ENCODE results near the gene PSMD3.

PSMD3 gene

DNA sequence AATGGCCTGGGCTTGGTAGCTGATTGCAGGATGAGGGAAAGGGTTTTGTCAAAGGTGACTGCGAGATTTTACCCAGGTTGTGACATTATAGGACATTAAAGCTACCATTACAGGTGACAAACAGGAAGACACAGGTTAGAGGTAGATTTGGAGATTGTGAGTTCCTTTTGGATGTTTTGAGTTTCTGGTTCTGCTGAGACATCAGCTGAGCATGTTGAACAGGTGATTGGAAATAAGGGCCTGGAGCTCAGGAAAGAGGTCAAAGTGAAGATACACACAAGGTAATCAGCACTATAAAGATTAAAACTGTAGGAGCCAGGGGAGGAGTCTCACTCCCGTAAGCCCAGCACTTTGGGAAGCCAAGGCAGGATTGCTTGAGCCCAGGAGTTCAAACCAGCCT lies 11.8 kb upstream of the PSMD3 start:
- no peak overlapping the region for H3K4me3 ChIP-seq (ENCODE audit: low read length)
- no peaks in the 10 kb centered on the region for H3K4me1 ChIP-seq (ENCODE audit: insufficient read depth, low read length)
- H3K9me3 ChIP-seq (ENCODE audit: low read length), result peaks cover 2% of the 10 kb centered on the region
- peaks cover 42% of the 10 kb centered on the region for H3K27me3 ChIP-seq (ENCODE audit: insufficient read depth, low read length)
- H2AFZ ChIP-seq (ENCODE audit: low read depth, low read length), result no peak overlapping the region
- H3K36me3 ChIP-seq (ENCODE audit: insufficient read depth, low read length), result no peaks in the 10 kb centered on the region

DNA sequence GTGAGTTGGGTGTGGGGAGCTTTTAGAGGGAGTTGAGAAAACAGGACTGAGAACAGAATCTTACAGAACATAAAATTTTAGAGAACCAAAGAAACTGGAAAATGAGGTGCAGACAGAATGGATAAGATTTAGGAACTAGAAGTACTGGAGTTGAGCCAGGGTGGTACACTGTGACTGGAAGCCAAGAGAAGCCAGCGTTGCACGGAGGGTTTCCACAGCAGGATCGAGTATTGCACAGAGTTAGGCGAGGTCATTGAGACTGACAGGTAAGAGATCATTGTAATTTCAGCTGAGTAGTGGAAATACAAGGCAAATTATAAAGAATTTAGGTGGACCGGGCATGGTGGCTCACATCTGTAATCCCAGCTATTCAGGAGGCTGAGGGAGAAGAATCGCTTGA lies 11.2 kb upstream of the PSMD3 start:
- Histone ChIP-seq H3K4me3 (ENCODE audit: low read length) (no peak overlapping the region), H3K9me3 (ENCODE audit: low read length) (peaks cover 2% of the 10 kb centered on the region), H3K4me1 (ENCODE audit: insufficient read depth, low read length) (no peaks in the 10 kb centered on the region), H3K36me3 (ENCODE audit: insufficient read depth, low read length) (no peaks in the 10 kb centered on the region), H3K27me3 (ENCODE audit: insufficient read depth, low read length) (peaks cover 47% of the 10 kb centered on the region), H2AFZ (ENCODE audit: low read depth, low read length) (no peak overlapping the region)

DNA sequence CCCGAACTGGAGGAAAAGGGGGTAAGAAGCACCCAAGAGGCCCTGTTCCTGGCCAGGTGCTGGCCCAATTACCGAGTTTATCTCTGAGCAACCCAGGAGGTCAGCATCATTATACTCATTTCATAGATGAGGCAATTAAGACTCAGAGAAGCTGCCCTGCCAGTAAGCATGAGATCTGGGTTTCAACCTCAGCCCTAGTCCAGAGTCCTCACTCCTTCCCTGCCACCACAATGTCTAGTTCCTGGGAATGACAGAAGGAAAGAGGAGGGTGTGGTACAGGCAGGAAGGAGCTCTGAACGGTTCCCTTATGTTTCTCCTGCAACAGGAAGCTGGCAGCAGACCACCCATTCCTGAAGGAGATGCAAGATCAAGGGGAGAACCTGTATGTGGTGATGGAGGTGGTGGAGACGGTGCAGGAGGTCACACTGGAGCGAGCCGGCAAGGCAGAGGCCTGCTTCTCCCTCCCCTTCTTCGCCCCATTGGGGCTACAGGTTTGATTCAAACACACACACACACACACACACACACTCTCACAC lies 10.4 kb upstream of the PSMD3 start:
- peaks cover 2% of the 10 kb centered on the region for H3K9me3 ChIP-seq (ENCODE audit: low read length)
- H2AFZ ChIP-seq (ENCODE audit: low read depth, low read length), result no peak overlapping the region
- H3K4me3 ChIP-seq (ENCODE audit: low read length), result no peak overlapping the region
- no peaks in the 10 kb centered on the region for H3K4me1 ChIP-seq (ENCODE audit: insufficient read depth, low read length)
- H3K27me3 ChIP-seq (ENCODE audit: insufficient read depth, low read length), result peaks cover 54% of the 10 kb centered on the region
- H3K36me3 ChIP-seq (ENCODE audit: insufficient read depth, low read length), result no peaks in the 10 kb centered on the region

DNA sequence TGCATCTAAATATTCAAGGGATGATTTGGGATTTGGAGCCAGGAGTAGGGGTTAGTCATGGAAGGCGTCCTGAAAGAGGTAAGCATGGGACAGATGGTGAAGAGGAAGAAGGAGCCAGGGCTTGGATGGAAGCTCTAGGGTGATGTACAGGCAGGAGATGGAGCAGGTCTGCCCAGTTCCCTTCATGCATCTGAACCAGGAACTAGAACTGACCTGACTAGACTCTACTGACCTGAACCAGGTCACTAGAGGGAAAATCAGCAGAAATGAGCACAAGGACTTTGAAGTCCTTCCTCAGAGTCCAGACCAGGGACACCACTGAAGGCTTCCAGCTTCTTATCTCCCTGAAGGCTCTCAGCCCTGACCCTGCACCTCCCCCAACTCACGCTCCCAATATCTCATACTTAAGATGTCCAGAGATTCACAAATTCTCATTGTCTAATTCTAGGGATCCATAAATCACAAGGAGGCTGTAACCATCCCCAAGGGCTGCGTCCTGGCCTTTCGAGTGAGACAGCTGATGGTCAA lies 9.5 kb upstream of the PSMD3 start:
- no peak overlapping the region for H3K4me3 ChIP-seq (ENCODE audit: low read length)
- no peak overlapping the region for H2AFZ ChIP-seq (ENCODE audit: low read depth, low read length)
- H3K27me3 ChIP-seq (ENCODE audit: insufficient read depth, low read length), result peaks cover 53% of the 10 kb centered on the region
- H3K4me1 ChIP-seq (ENCODE audit: insufficient read depth, low read length), result no peaks in the 10 kb centered on the region
- H3K9me3 ChIP-seq (ENCODE audit: low read length), result peaks cover 2% of the 10 kb centered on the region
- H3K36me3 ChIP-seq (ENCODE audit: insufficient read depth, low read length), result no peaks in the 10 kb centered on the region

DNA sequence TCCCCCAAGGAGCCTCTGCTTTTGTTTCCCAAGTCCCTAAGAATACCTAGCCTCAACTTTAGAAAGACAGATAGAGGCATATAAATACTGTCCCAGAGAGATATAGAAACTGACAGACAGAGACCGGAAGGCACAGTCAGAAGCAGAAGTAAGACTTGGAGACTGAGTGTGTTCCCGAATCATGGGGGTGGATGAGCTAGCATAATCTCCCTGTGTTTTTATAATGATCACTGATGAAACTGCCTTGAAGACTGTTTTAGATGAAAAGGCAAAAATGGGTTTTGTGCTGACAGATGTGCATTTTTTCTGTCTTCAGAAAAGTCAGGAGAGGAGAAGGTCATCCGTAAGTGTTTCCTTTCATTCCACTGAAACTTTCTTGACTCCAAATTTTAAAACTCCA lies 8.3 kb upstream of the PSMD3 start:
- Histone ChIP-seq H3K36me3 (ENCODE audit: insufficient read depth, low read length) (no peaks in the 10 kb centered on the region), H3K4me1 (ENCODE audit: insufficient read depth, low read length) (no peaks in the 10 kb centered on the region), H3K9me3 (ENCODE audit: low read length) (peaks cover 2% of the 10 kb centered on the region), H2AFZ (ENCODE audit: low read depth, low read length) (no peak overlapping the region), H3K4me3 (ENCODE audit: low read length) (no peak overlapping the region), H3K27me3 (ENCODE audit: insufficient read depth, low read length) (peaks cover 57% of the 10 kb centered on the region)

DNA sequence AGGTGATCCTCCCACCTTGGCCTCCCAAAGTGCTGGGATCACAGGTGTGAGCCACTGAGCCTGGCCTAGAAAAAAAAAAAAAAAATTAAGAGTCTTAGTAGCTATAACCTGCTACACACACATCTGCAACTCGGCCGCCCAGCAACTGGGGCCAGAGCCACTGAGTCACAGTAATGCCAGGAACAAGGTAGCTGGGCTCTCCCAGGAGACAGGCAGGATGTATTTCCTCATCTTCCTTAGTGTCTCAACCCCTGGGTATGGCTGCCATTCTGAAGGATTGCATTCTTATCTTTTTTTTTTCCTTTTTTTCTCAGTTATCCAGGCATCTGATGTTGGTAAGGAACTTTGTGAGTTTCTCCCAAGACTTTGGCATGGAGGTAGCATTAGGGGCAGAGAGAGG lies 7.1 kb upstream of the PSMD3 start:
- no peak overlapping the region for H3K4me3 ChIP-seq (ENCODE audit: low read length)
- H3K9me3 ChIP-seq (ENCODE audit: low read length), result peaks cover 2% of the 10 kb centered on the region
- no peak overlapping the region for H2AFZ ChIP-seq (ENCODE audit: low read depth, low read length)
- no peaks in the 10 kb centered on the region for H3K36me3 ChIP-seq (ENCODE audit: insufficient read depth, low read length)
- H3K4me1 ChIP-seq (ENCODE audit: insufficient read depth, low read length), result no peaks in the 10 kb centered on the region
- peaks cover 54% of the 10 kb centered on the region for H3K27me3 ChIP-seq (ENCODE audit: insufficient read depth, low read length)

DNA sequence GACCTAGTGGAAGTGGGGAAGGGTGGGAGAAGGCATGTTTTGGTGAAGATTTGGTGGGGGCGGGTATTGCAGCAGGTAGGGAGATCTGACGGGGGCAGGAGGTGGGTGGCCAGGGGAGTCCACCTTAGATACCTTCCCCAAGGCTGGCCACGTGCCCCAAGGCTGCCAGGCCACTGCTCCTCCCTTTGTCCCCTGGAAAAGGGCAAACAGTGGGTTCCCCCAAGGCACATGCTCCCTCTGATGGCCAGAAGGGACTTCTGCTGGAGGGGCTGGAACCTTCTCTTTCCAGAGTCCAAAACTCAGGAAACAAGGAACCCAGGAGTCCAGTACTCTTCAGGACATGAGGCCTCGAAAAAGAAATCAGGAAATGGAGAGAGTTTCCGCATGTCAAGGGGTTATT lies 6.2 kb upstream of the PSMD3 start:
- H3K27me3 ChIP-seq (ENCODE audit: insufficient read depth, low read length), result peaks cover 49% of the 10 kb centered on the region
- H2AFZ ChIP-seq (ENCODE audit: low read depth, low read length), result no peak overlapping the region
- H3K9me3 ChIP-seq (ENCODE audit: low read length), result no peaks in the 10 kb centered on the region
- no peaks in the 10 kb centered on the region for H3K36me3 ChIP-seq (ENCODE audit: insufficient read depth, low read length)
- no peak overlapping the region for H3K4me3 ChIP-seq (ENCODE audit: low read length)
- peaks cover under 1% of the 10 kb centered on the region for H3K4me1 ChIP-seq (ENCODE audit: insufficient read depth, low read length)

DNA sequence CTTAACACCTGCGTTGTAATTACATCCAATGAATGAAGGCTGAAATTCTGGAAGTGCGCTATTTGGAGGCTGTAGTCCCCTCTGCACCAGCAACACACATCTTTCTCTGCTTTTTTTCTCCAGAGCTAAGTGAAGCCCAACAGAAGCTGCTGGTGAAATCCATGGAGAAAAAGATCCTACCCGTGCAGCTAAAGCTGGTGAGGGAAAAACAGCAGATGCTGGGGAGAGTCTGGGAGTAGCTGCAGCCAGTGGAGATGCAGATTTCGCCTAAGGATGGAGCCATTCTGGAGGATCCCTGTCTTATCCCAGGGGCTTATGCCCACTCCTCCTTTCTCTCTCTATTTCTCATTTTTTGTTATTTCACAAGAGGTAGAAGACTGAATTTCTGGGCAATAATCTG lies 4.8 kb upstream of the PSMD3 start:
- Histone ChIP-seq H3K9me3 (ENCODE audit: low read length) (no peaks in the 10 kb centered on the region), H3K4me3 (ENCODE audit: low read length) (no peak overlapping the region), H3K36me3 (ENCODE audit: insufficient read depth, low read length) (no peaks in the 10 kb centered on the region), H3K27me3 (ENCODE audit: insufficient read depth, low read length) (peaks cover 39% of the 10 kb centered on the region), H3K4me1 (ENCODE audit: insufficient read depth, low read length) (peaks cover 4% of the 10 kb centered on the region), H2AFZ (ENCODE audit: low read depth, low read length) (no peak overlapping the region)

DNA sequence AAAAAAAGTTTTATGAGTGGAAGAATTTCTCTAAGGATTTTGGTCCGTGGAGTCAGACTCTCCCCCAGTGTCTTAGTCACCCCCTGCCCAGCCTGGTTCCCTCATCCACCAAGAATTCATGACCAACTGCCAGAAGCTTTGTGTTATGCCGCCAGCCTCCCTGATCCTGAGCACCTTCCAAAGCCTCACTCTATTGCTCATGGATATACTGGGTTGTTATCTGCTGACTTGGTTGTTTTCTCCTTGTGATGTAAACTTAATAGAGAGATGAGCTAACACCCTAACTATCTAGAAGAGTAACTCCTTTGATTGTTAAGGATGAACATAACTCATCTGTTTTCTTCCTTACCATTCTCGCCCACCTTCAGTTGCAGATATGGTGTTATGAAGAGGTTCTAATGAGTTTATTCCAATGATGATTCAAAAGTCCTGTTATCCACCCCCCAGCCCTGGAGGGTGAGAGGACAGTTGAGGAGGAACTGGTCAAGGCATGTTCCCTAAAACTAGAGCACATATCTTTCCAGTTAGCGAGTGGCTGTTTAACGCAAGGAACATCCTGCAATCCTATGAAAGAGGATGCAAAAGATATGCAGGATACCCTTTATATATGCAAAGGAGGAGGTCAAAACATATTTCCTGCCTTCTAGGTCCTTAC lies 1.5 kb upstream of the PSMD3 start:
- peak overlapping the region; percentile 62 for H2AFZ ChIP-seq (ENCODE audit: low read depth, low read length)
- no peak overlapping the region for H3K4me3 ChIP-seq (ENCODE audit: low read length)
- H3K4me1 ChIP-seq (ENCODE audit: insufficient read depth, low read length), result peaks cover 17% of the 10 kb centered on the region
- no peaks in the 10 kb centered on the region for H3K9me3 ChIP-seq (ENCODE audit: low read length)
- peaks cover 4% of the 10 kb centered on the region for H3K36me3 ChIP-seq (ENCODE audit: insufficient read depth, low read length)
- peaks cover 22% of the 10 kb centered on the region for H3K27me3 ChIP-seq (ENCODE audit: insufficient read depth, low read length)

DNA sequence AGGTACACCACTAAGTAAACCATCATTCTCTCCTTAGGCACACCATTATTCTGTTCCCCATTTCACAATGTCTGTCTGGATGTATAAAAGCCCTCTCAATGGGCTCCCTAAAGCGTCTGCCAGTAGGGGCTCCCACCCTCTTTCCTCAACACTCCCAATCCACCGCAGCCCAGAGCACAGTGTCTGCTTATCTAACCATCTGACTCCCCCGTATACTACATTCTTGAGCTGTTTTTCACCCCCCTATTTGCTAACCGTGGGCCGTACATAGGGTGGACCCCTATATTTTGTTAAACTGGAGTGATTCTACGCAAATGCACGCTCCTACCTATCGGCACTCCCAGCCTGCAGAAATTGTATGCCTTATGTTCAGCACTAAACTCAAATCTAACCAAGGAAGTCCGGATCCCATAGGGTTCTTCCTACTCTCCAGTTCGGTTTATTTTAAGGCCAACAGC lies 685 bp upstream of the PSMD3 start:
- Histone ChIP-seq H3K27me3 (ENCODE audit: insufficient read depth, low read length) (peaks cover 14% of the 10 kb centered on the region), H3K9me3 (ENCODE audit: low read length) (no peaks in the 10 kb centered on the region), H2AFZ (ENCODE audit: low read depth, low read length) (peak overlapping the region; percentile 62), H3K36me3 (ENCODE audit: insufficient read depth, low read length) (peaks cover 12% of the 10 kb centered on the region), H3K4me1 (ENCODE audit: insufficient read depth, low read length) (peaks cover 17% of the 10 kb centered on the region), H3K4me3 (ENCODE audit: low read length) (peak overlapping the region; percentile 61)

DNA sequence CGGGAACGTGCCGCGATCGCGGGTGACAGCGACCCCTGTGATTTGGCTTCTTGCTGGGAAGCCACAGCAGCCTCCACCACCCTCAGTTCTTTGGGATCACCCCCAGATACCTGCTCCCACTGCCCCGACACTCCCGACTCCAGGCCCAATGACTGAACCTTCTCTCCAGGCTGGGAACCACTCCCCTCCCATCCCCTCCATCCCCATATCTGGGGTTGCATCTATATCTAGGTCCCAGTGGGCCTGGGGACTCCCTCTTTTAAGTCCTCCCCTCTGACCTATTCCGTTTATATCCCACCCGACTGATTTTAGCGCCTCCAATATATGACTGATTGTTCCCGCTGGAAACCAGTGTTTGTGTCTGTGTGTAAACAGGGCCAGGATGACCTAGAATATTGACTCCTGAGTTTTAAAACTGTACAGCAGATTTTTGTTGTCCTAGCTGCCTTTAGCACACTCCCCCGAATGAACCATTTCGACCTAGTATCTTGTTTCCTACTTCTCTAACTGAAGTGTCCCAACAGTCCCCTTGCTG lies 667 bp downstream of the PSMD3 start:
- H3K4me1 ChIP-seq (ENCODE audit: insufficient read depth, low read length), result peaks cover 17% of the 10 kb centered on the region
- peaks cover 26% of the 10 kb centered on the region for H3K36me3 ChIP-seq (ENCODE audit: insufficient read depth, low read length)
- peaks cover 6% of the 10 kb centered on the region for H3K27me3 ChIP-seq (ENCODE audit: insufficient read depth, low read length)
- H2AFZ ChIP-seq (ENCODE audit: low read depth, low read length), result no peak overlapping the region
- H3K9me3 ChIP-seq (ENCODE audit: low read length), result no peaks in the 10 kb centered on the region
- H3K4me3 ChIP-seq (ENCODE audit: low read length), result peak overlapping the region; percentile 61

DNA sequence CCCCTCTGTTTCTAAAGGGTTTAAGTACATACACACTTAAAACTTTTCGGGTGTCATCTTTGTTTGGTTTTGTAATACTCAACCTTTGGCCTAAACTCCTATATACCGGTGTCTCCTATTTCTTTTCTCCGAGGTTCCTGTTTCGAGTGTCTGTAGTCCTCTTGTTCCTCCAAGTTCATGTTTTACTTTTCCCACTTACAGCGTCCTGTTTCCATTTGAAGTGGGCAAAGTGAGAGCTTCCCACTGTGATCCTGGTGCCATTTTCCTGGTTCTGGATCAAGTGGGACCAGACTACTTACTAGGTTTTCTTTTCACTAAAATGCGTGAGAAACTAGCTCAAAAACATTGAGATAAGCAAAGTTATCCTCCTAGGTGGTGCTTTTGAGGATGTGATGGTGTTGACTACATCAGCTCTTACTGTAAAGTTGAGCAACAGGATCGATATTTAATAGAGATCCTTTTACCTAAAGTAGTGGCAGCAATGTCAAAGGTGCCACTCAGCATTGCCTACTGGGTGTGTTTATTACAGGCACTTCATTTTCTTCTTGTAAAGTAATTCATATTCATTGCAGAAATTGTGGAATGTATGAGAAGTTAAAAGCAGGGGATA lies 1.3 kb downstream of the PSMD3 start:
- no peak overlapping the region for H2AFZ ChIP-seq (ENCODE audit: low read depth, low read length)
- H3K9me3 ChIP-seq (ENCODE audit: low read length), result no peaks in the 10 kb centered on the region
- peaks cover 1% of the 10 kb centered on the region for H3K27me3 ChIP-seq (ENCODE audit: insufficient read depth, low read length)
- peaks cover 32% of the 10 kb centered on the region for H3K36me3 ChIP-seq (ENCODE audit: insufficient read depth, low read length)
- H3K4me3 ChIP-seq (ENCODE audit: low read length), result peak overlapping the region; percentile 61
- H3K4me1 ChIP-seq (ENCODE audit: insufficient read depth, low read length), result peaks cover 17% of the 10 kb centered on the region

DNA sequence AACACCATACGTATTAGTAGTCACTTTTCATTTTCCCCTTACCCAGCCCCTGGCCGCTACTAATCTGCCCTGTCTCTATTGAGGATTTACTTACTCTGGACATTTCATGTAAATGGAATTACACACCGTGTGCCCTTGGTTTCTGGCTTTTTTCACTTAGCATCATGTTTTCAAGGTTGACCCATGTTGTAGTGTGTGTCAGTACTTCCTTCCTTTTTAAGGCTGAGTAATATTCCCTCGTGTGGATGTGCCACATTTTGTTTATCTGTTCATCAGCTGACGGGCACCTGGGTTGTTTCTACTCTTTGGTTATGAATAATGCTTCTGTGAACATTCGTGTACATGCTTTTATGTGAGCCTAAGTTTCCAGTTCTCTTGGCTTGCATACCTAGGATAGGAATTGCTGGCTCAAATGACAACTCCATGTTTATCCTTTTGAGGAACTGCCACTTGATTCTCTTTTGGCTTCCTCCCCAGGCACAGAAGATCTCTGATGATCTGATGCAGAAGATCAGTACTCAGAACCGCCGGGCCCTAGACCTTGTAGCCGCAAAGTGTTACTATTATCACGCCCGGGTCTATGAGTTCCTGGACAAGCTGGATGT lies 7.7 kb downstream of the PSMD3 start:
- Histone ChIP-seq H3K4me3 (ENCODE audit: low read length) (no peak overlapping the region), H3K4me1 (ENCODE audit: insufficient read depth, low read length) (no peaks in the 10 kb centered on the region), H3K36me3 (ENCODE audit: insufficient read depth, low read length) (peaks cover 93% of the 10 kb centered on the region), H3K27me3 (ENCODE audit: insufficient read depth, low read length) (no peaks in the 10 kb centered on the region), H3K9me3 (ENCODE audit: low read length) (no peaks in the 10 kb centered on the region), H2AFZ (ENCODE audit: low read depth, low read length) (no peak overlapping the region)
